ENCODE results near the gene PDE4B. TPM values are rescaled to one million over a fixed set of nuclear protein-coding genes. Genes with fewer than 3 reads are reported as not detected.

PDE4B gene
- total RNA-seq, 1 donor from 2014 or later: 7.2 TPM

DNA sequence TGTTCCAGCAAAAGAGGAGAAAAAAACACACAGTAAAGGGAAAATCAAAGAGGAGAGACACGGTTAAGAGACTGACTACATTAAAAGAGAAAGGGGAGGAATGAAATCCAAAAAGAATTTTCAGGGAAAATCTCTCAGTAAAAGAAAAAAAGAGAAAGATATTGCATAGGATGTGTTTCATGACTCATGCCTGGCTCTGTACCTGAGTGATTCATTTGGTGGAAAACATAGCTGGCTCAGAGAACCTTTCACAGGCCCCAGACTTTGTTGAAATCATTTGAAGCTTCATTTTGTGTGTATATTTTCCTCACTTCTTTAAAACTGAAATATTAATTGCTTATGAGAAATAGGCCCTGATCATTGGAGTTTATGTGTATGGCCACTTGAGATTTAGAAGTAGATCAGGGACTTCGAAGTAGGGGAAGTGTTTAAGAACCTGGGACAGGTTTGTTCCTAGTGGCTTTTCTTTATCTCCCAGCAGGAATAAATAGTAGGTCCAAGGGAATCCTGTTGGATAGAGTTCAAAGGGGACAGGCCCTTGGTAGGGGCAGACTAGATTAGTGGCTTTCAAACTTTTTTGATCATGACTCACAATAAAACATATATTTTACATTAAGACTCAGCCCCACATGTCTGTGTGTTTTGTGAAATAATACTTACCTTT, 502.1 kb downstream of the PDE4B start:
- H3K27ac Mint-ChIP-seq (ENCODE audit: unreplicated experiment): no peak overlapping the region
- H3K4me1 Mint-ChIP-seq (ENCODE audit: low read depth, unreplicated experiment): no peaks in the 10 kb centered on the region
- DNase-seq: no peak
- no peaks in the 10 kb centered on the region for H3K9me3 Mint-ChIP-seq (ENCODE audit: unreplicated experiment)
- no peaks in the 10 kb centered on the region for H3K36me3 Mint-ChIP-seq (ENCODE audit: unreplicated experiment)
- no peak overlapping the region for H3K4me3 Mint-ChIP-seq (ENCODE audit: unreplicated experiment)
- H3K27me3 Mint-ChIP-seq (ENCODE audit: unreplicated experiment): no peaks in the 10 kb centered on the region
- TF ChIP-seq, protein P1, sequence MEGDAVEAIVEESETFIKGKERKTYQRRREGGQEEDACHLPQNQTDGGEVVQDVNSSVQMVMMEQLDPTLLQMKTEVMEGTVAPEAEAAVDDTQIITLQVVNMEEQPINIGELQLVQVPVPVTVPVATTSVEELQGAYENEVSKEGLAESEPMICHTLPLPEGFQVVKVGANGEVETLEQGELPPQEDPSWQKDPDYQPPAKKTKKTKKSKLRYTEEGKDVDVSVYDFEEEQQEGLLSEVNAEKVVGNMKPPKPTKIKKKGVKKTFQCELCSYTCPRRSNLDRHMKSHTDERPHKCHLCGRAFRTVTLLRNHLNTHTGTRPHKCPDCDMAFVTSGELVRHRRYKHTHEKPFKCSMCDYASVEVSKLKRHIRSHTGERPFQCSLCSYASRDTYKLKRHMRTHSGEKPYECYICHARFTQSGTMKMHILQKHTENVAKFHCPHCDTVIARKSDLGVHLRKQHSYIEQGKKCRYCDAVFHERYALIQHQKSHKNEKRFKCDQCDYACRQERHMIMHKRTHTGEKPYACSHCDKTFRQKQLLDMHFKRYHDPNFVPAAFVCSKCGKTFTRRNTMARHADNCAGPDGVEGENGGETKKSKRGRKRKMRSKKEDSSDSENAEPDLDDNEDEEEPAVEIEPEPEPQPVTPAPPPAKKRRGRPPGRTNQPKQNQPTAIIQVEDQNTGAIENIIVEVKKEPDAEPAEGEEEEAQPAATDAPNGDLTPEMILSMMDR (IDR thresholded peaks at IDR 0.05; ENCODE audit: partially characterized antibody, unreplicated experiment): no peak

DNA sequence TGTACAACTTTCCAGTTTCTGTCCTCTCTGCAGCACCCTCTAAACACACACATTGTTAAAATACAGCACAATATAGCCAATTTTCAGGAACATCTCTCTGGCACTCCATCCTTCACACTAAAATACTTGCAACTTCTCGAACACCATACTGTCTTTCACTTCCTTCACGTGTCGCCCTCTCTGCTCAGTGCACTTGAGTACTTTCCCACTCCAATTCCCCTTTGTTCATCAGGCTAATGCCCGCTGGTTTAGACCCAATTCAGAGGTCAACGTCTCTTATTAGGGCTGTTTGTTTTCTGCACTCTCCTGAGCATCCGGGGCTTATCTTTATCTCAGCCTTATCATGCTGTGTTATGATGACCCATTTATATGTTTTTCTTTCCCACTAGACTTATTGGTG, 503.1 kb downstream of the PDE4B start:
- no peak overlapping the region for H3K4me3 Mint-ChIP-seq (ENCODE audit: unreplicated experiment)

DNA sequence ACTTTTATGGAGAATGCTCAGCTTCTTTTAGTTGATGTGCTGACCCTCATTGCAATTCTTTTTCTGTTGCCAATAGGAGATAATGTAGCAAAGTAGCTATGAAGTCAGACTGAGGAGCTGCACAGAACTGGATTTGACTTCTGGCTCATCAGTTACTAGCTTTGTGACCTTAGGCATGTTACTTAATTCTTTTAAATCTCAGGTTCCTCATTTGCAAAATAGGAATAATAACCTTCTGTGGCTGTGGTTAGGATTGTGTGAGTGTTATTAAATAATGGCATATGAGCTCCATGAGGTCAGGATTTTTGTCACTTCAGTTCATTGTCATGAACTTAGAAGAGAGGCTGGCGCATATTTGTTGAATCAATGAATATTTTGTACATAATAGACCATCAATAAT, 503.7 kb downstream of the PDE4B start:
- Mint-ChIP-seq H3K4me3 (ENCODE audit: unreplicated experiment) (no peak overlapping the region), H3K36me3 (ENCODE audit: unreplicated experiment) (no peaks in the 10 kb centered on the region), H3K27me3 (ENCODE audit: unreplicated experiment) (no peaks in the 10 kb centered on the region), H3K9me3 (ENCODE audit: unreplicated experiment) (no peaks in the 10 kb centered on the region), H3K27ac (ENCODE audit: unreplicated experiment) (no peak overlapping the region), H3K4me1 (ENCODE audit: low read depth, unreplicated experiment) (no peaks in the 10 kb centered on the region)
- TF ChIP-seq, protein P1 (IDR thresholded peaks at IDR 0.05; ENCODE audit: partially characterized antibody, unreplicated experiment): no peak
- no peak for DNase-seq

More for the DNA sequence above, 503.1 kb downstream of the PDE4B start:
- no peak for DNase-seq
- TF ChIP-seq, protein P1 (IDR thresholded peaks at IDR 0.05; ENCODE audit: partially characterized antibody, unreplicated experiment): no peak
- Mint-ChIP-seq H3K4me1 (ENCODE audit: low read depth, unreplicated experiment) (no peaks in the 10 kb centered on the region), H3K36me3 (ENCODE audit: unreplicated experiment) (no peaks in the 10 kb centered on the region), H3K27me3 (ENCODE audit: unreplicated experiment) (no peaks in the 10 kb centered on the region), H3K27ac (ENCODE audit: unreplicated experiment) (no peak overlapping the region), H3K9me3 (ENCODE audit: unreplicated experiment) (no peaks in the 10 kb centered on the region)

DNA sequence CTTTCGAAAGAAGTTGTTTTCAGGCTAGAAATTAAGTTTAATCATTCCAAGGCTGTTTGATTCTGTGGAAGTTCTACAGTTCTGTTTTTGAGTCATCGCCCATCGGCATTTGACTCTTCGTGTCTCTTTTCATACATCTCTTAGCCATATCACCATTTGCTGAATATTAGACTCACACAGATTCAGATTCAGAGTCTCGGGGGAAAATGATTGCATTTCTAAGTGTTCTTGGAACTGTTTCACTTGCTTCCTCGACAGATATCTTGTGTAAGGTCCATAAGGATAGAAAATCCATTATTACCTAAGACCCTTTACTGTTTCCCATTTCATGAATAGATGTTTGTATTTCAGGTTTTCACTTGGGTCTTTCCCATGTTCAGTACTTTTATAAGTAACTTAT, 504.3 kb downstream of the PDE4B start:
- no peaks in the 10 kb centered on the region for H3K36me3 Mint-ChIP-seq (ENCODE audit: unreplicated experiment)
- no peaks in the 10 kb centered on the region for H3K4me1 Mint-ChIP-seq (ENCODE audit: low read depth, unreplicated experiment)
- no peak overlapping the region for H3K27ac Mint-ChIP-seq (ENCODE audit: unreplicated experiment)
- no peak for DNase-seq
- no peak overlapping the region for H3K4me3 Mint-ChIP-seq (ENCODE audit: unreplicated experiment)
- TF ChIP-seq, protein P1 (IDR thresholded peaks at IDR 0.05; ENCODE audit: partially characterized antibody, unreplicated experiment): no peak
- H3K9me3 Mint-ChIP-seq (ENCODE audit: unreplicated experiment): no peaks in the 10 kb centered on the region
- H3K27me3 Mint-ChIP-seq (ENCODE audit: unreplicated experiment): no peaks in the 10 kb centered on the region

DNA sequence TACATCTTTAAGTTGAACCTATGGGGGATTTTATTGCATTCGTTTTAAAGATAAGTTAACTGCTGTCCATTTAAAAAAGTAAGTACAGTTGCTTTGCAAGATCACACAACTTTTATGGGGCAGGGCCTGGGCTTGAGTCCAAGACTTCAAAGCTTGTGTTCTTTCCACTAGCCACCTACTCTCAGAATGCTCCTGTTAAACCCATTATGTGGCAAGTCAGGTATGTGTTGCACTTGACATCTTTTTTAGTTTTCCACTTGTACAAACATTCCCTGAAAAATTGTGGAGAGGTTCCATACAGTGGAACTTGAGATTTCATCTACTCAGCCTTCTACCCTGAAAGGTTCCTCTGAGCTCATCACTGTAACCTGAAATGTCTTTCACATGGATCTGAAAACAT, 505.8 kb downstream of the PDE4B start:
- no peaks in the 10 kb centered on the region for H3K36me3 Mint-ChIP-seq (ENCODE audit: unreplicated experiment)
- H3K27me3 Mint-ChIP-seq (ENCODE audit: unreplicated experiment): no peaks in the 10 kb centered on the region
- DNase-seq: no peak
- H3K4me1 Mint-ChIP-seq (ENCODE audit: low read depth, unreplicated experiment): no peaks in the 10 kb centered on the region
- H3K27ac Mint-ChIP-seq (ENCODE audit: unreplicated experiment): no peak overlapping the region
- no peak overlapping the region for H3K4me3 Mint-ChIP-seq (ENCODE audit: unreplicated experiment)
- no peaks in the 10 kb centered on the region for H3K9me3 Mint-ChIP-seq (ENCODE audit: unreplicated experiment)
- TF ChIP-seq, protein P1 (IDR thresholded peaks at IDR 0.05; ENCODE audit: partially characterized antibody, unreplicated experiment): no peak

Measured in glutamatergic neuron (in vitro differentiated cells).